ENCODE measurements around the gene PLA2G7. TPM values are rescaled to one million over a fixed set of nuclear protein-coding genes. Genes with fewer than 3 reads are reported as not detected.
A peak's percentile ranks its signal among the peaks of the same experiment; 100 is the strongest.
"Not testable (repeated sequence)": the region's sequence is repeated elsewhere in the genome, so short reads cannot be mapped to it uniquely, and the experiment has no call there.

Gene PLA2G7
- total RNA-seq, 1 donor from 2014 or later: 38.8 TPM

- H3K27ac ChIP-seq: no peak overlapping the region
- no peaks in the 10 kb centered on the region for H3K36me3 ChIP-seq
- no peak for DNase-seq
- H3K9me3 ChIP-seq: no peaks in the 10 kb centered on the region
- TF ChIP-seq, protein P1, sequence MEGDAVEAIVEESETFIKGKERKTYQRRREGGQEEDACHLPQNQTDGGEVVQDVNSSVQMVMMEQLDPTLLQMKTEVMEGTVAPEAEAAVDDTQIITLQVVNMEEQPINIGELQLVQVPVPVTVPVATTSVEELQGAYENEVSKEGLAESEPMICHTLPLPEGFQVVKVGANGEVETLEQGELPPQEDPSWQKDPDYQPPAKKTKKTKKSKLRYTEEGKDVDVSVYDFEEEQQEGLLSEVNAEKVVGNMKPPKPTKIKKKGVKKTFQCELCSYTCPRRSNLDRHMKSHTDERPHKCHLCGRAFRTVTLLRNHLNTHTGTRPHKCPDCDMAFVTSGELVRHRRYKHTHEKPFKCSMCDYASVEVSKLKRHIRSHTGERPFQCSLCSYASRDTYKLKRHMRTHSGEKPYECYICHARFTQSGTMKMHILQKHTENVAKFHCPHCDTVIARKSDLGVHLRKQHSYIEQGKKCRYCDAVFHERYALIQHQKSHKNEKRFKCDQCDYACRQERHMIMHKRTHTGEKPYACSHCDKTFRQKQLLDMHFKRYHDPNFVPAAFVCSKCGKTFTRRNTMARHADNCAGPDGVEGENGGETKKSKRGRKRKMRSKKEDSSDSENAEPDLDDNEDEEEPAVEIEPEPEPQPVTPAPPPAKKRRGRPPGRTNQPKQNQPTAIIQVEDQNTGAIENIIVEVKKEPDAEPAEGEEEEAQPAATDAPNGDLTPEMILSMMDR (IDR thresholded peaks at IDR 0.05): no peak
- no peak overlapping the region for H3K4me3 ChIP-seq
- peaks cover 3% of the 10 kb centered on the region for H3K27me3 ChIP-seq
- intact Hi-C loops (cut with DNase I): no loop called here
- ATAC-seq: peak; percentile 59
- peaks cover 6% of the 10 kb centered on the region for H3K4me1 ChIP-seq
Measured at GRCh38 chr6:46776070-46776712, 41.0 kb upstream of the PLA2G7 start.

DNA sequence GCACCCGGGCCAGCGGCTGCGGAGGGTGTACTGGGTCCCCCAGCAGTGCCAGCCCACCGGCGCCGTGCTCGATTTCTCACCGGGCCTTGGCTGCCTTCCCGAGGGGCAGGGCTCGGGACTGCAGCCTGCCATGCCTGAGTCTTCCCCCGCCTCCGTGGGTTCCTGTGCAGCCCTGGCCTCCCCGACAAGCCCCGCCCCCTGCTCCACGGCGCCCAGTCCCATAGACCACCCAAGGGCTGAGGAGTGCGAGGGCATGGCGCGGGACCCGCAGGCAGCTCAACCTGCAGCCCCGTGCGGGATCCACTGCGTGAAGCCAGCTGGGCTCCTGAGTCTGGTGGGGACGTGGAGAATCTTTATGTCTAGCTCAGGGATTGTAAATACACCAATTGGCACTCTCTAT is 39.6 kb upstream of the PLA2G7 start:
- H3K36me3 ChIP-seq; H3K4me1 ChIP-seq; H3K4me3 ChIP-seq; intact Hi-C loops (cut with DNase I); ATAC-seq; H3K27ac ChIP-seq; H3K27me3 ChIP-seq; H3K9me3 ChIP-seq; DNase-seq: not testable (repeated sequence)

DNA sequence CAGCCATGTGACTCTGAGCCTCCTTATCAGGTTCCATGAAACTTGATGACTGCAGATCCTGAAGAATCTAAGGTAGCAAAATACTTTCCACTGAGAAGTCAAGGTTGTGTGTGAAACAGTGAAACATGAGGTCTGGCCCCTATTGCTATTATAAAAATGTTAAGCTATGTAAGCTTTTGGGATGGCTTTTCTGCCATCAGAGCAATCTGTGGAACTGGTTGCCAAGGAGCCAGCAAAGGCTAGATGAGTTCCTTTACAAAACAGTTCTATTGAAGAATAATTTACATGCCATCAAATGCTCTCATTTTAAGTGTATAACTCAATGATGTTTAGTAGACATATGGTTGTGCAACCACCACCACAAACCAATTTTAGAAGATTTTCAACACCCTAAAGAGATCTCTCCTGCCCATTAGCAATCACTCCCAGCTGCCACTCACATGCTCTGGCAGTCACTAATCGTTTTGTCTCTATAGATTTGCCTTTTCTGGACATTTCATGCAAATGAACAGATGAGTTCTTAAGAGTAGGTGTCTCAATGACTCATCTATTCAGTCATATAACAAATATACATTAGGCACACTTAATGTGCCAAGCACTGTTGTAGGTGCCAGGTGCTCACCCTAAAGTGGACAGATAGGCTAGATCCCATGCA is 38.2 kb upstream of the PLA2G7 start:
- H3K36me3 ChIP-seq: no peaks in the 10 kb centered on the region
- no peak for DNase-seq
- H3K27ac ChIP-seq: peak overlapping the region; percentile 65
- no peak overlapping the region for H3K4me3 ChIP-seq
- H3K4me1 ChIP-seq: peaks cover 6% of the 10 kb centered on the region
- TF ChIP-seq, protein P1 (IDR thresholded peaks at IDR 0.05): no peak
- ATAC-seq: no peak
- H3K27me3 ChIP-seq: peaks cover 3% of the 10 kb centered on the region
- intact Hi-C loops (cut with DNase I): no loop called here
- H3K9me3 ChIP-seq: no peaks in the 10 kb centered on the region

GRCh38 chr6:46772762-46773161 is 37.6 kb upstream of the PLA2G7 start:
- H3K27me3 ChIP-seq: no peaks in the 10 kb centered on the region
- no peak overlapping the region for H3K4me3 ChIP-seq
- H3K4me1 ChIP-seq: peaks cover 6% of the 10 kb centered on the region
- DNase-seq (no peak), ATAC-seq (peak; percentile 90)
- peak overlapping the region; percentile 65 for H3K27ac ChIP-seq
- H3K36me3 ChIP-seq: no peaks in the 10 kb centered on the region
- intact Hi-C loops (cut with DNase I): no loop called here
- no peaks in the 10 kb centered on the region for H3K9me3 ChIP-seq
- TF ChIP-seq, protein P1 (IDR thresholded peaks at IDR 0.05): no peak

GRCh38 chr6:46772016-46772415 is 36.8 kb upstream of the PLA2G7 start:
- DNase-seq (no peak), ATAC-seq (no peak)
- Histone ChIP-seq H3K9me3 (no peaks in the 10 kb centered on the region), H3K27me3 (no peaks in the 10 kb centered on the region), H3K27ac (peak overlapping the region; percentile 24), H3K36me3 (no peaks in the 10 kb centered on the region), H3K4me1 (peaks cover 6% of the 10 kb centered on the region), H3K4me3 (no peak overlapping the region)
- TF ChIP-seq, protein P1 (IDR thresholded peaks at IDR 0.05): no peak
- intact Hi-C loops (cut with DNase I): no loop called here

- no peaks in the 10 kb centered on the region for H3K4me1 ChIP-seq
- H3K9me3 ChIP-seq: no peaks in the 10 kb centered on the region
- no peak overlapping the region for H3K27ac ChIP-seq
- DNase-seq (no peak), ATAC-seq (no peak)
- H3K4me3 ChIP-seq: no peak overlapping the region
- intact Hi-C loops (cut with DNase I): no loop called here
- no peaks in the 10 kb centered on the region for H3K27me3 ChIP-seq
- TF ChIP-seq, protein P1 (IDR thresholded peaks at IDR 0.05): no peak
- H3K36me3 ChIP-seq: no peaks in the 10 kb centered on the region
Measured at GRCh38 chr6:46764961-46765360, 29.8 kb upstream of the PLA2G7 start.

GRCh38 chr6:46764280-46764679 is 29.1 kb upstream of the PLA2G7 start:
- intact Hi-C loops (cut with DNase I); H3K36me3 ChIP-seq; DNase-seq; H3K4me1 ChIP-seq; H3K27ac ChIP-seq; H3K4me3 ChIP-seq; H3K9me3 ChIP-seq; ATAC-seq; H3K27me3 ChIP-seq: not testable (repeated sequence)
